GM18519 (cell line): ENCODE results near the gene NEUROG3.

ENCODE experiments used
- ATAC-seq: cut with Tn5 transposase; IDR thresholded peaks from one replicate; pipeline ENCODE4 v1.9.1; 2021; ENCODE audit warnings: mild to moderate bottlenecking, moderate library complexity; ENCODE audit not compliant: unreplicated experiment, low FRiP score

NEUROG3 gene

GRCh38 chr10:69573056-69573806 lies at the start of gene NEUROG3:
NEUROG3 (minus strand) TSS chr10:69573422; CDS start chr10:69573043, 379 bp downstream.
- ATAC-seq: no peak

- ATAC-seq: no peak
Measured at GRCh38 chr10:69620625-69621024, 47.4 kb upstream of the NEUROG3 start.

GRCh38 chr10:69619626-69620025 lies 46.4 kb upstream of the NEUROG3 start:
- no peak for ATAC-seq

GRCh38 chr10:69618746-69619145 lies 45.5 kb upstream of the NEUROG3 start:
- no peak for ATAC-seq

GRCh38 chr10:69616358-69616757 lies 43.1 kb upstream of the NEUROG3 start:
- ATAC-seq: no peak

- no peak for ATAC-seq
Measured at GRCh38 chr10:69614130-69614529, 40.9 kb upstream of the NEUROG3 start.

GRCh38 chr10:69612760-69613159 lies 39.5 kb upstream of the NEUROG3 start:
- ATAC-seq: no peak

GRCh38 chr10:69609077-69609476 lies 35.9 kb upstream of the NEUROG3 start:
- ATAC-seq: no peak

GRCh38 chr10:69600761-69601330 lies 27.6 kb upstream of the NEUROG3 start:
- no peak for ATAC-seq

GRCh38 chr10:69588358-69588757 lies 15.1 kb upstream of the NEUROG3 start:
- no peak for ATAC-seq

GRCh38 chr10:69584624-69585023 lies 11.4 kb upstream of the NEUROG3 start:
- no peak for ATAC-seq

- ATAC-seq: no peak
Measured at GRCh38 chr10:69583106-69583505, 9.9 kb upstream of the NEUROG3 start.

- no peak for ATAC-seq
Measured at GRCh38 chr10:69580435-69580834, 7.2 kb upstream of the NEUROG3 start.

- ATAC-seq: no peak
Measured at GRCh38 chr10:69579464-69580060, 6.3 kb upstream of the NEUROG3 start.

- no peak for ATAC-seq
Measured at GRCh38 chr10:69578508-69578991, 5.3 kb upstream of the NEUROG3 start.

- ATAC-seq: no peak
Measured at GRCh38 chr10:69577268-69578232, 4.3 kb upstream of the NEUROG3 start.

- no peak for ATAC-seq
Measured at GRCh38 chr10:69576334-69577011, 3.3 kb upstream of the NEUROG3 start.

- ATAC-seq: no peak
Measured at GRCh38 chr10:69575164-69575722, 2.0 kb upstream of the NEUROG3 start.

- no peak for ATAC-seq
Measured at GRCh38 chr10:69574571-69574978, 1.4 kb upstream of the NEUROG3 start.
